Measurements from ENCODE around the gene IL25.
"Not testable (repeated sequence)": the region's sequence is repeated elsewhere in the genome, so short reads cannot be mapped to it uniquely, and the experiment has no call there.

Gene IL25

DNA sequence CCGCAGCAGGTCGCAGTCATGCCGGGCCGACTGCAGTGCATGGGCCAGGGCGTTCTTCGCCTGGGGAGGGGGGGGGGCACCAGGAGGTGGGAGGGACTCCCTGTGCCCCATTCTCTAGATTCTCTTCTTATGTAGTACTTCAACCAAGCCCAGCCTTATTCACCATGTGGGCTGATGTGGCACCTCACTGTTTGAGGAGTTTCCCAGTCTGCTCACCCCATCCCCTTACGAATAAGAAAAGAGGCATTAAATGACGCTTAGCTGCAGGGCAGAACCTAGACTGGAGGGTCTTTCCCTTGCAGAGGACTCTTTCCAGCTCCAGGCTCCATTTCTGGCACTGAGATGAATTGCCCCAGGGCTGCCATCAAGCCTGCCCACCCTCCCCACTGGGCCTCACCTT, 16.4 kb downstream of the IL25 start:
- no peak for DNase-seq (ENCODE audit: low read depth)

DNA sequence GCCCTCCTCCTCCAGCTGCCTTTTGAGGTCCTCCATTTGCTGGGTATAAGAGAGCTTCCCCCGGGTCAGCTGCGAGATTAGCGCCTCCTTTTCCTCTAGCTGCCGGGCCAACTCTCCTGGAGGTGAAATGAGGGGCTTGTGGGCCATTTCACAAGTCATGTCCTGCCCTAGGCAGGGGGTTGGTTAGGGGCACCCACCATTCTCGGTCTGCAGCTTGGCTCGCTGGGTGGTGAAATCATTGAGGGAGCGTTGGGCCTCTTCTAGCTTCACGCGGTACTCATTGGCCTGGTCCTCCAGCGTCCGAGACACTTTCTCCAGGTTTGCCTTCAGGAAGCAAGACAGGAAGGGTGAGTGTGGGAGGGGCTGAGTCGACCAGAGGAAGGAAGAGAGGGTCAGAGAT, 16.8 kb downstream of the IL25 start:
- DNase-seq (ENCODE audit: low read depth): no peak

DNA sequence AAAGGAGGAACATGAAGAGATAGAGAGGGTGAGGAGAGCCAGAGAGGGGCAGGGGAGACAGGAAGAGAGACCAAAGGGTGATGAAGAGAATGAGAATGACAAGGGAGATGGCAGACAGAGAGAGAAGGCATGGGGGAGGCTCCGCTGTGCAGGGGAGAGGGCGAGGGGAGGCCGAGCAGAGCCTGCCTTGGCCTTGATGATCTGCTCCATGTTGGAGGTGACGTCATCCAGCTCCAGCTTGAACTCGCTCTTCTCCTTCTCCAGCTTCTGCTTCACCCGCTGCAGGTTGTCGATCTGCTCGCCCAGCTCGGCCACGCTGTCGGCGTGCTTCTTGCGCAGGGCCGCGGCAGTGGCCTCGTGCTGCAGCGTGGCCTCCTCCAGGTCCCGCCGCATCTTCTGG, 17.3 kb downstream of the IL25 start:
- DNase-seq (ENCODE audit: low read depth): not testable (repeated sequence)

DNA sequence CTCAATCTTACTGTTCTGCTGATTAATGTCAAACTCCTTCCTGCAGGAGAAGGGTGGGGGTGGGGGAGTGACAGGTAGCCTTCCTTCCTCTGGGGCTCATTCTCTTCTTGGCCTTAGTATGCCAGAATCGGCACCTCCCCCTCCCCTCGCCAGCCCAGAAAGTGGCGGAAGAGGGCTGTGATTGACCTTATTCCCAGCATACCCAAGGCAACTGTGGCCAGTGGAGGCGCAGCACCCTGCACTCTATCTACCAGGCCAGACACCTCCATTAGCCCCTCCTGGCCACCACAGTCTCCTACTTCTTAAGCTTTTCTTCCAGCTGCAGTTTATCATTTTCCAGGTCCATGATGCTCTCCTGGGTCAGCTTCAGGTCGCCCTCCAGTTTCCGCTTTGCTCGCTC, 20.0 kb downstream of the IL25 start:
- DNase-seq (ENCODE audit: low read depth): no peak

DNA sequence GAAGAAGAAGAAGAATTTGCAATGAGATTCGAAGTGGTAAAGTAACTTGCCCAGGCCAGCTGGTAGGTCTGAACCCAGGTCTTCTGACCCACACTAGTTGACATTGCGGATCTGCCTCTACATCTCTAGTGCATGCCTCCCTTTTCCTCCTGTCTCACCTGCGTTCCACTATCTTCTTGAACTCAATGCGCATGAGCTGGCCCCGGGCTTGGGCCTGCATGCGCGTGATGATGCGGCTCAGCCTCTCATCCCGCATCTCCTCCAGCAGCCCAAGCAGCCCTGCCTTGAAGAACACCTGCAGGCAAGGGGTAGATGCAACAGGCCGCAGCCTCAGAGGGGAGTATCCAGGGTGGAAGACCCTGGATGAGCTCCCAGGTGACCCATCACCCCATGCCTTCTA, 23.5 kb downstream of the IL25 start:
- DNase-seq (ENCODE audit: low read depth): no peak

DNA sequence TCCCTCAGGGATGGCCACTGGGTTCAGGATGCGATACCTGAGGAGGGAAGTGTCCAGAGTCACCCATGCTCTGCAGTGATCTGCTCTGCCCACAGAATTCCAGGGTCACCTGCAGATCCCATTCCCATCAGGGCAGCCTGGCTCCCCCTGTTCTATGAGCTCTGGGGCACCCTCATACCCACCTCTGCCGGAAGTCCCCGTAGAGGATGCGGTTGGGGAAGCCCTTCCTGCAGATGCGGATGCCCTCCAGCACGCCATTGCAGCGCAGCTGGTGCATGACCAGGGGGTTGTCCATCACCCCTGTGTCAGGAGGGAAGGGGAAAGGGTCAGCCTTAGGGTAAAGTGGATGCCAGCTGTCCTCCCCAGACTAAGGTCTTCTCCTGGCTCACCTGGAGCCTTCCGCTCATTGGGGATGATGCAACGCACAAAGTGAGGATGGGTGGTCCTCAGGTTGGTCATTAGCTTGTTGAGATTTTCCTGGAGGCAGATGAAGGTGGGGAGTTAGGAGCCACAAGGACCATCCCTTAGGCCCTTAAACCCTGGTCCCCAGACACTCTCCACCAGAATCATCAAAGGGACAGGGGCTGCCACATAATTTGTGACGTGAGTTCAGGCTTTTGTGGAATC, 24.3 kb downstream of the IL25 start:
- no peak for DNase-seq (ENCODE audit: low read depth)

DNA sequence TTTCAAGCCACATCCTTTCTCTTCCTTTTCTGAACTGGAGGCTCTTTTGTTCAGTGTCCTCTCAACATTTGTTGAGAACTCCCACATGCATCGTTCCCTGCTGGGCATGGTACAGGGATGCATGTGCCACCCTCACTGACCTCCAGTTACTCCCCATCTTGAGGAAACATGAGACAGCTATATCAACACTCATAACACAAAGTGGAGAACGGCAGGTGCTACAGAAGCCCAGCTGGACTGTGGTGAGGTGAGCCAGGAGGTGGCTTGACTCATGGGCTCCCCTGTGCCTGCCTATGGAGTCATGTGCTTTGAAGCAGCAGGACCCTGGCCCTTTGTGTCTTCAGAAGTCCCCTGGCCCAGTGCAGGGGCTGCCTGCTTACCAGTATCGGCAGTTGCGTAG, 25.7 kb downstream of the IL25 start:
- no peak for DNase-seq (ENCODE audit: low read depth)

DNA sequence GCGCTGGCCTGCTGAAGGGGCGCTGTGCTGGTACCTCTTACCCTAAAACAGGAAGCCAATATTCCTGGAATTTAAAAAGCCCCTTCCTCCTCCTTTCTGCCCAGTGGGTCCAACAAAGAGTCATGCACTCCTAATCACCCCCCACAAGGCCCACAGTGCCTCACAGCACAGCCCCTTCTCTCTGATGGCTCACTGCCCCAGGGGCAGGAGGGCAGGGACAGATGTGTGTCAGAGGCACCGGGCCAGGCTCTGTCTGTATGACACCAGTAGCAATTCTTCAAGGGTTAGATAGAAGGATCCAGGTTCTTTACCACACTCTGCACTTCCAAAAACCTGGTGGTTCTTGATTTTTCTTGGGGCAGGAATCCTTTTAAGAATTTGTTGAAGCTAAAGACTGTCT, 26.5 kb downstream of the IL25 start:
- no peak for DNase-seq (ENCODE audit: low read depth)

DNA sequence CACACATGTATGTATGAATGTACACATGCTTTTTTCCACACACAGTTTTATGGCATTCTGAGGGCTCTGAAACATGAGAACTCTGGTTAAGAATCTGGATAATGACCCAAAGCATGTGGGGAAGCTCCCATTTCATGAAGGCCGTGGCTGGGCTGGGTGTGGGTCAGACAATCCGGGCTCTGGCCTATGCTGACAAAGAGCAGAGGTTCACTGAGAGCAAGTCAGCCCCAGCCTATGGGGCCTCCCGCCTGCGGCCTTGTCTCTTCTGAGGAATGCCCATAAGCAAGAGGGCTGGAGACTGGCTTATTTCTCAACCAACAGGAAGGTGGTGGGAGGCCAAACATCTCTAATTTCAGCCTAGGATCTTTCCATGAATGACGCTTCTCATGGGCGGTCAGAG, 27.0 kb downstream of the IL25 start:
- no peak for DNase-seq (ENCODE audit: low read depth)

DNA sequence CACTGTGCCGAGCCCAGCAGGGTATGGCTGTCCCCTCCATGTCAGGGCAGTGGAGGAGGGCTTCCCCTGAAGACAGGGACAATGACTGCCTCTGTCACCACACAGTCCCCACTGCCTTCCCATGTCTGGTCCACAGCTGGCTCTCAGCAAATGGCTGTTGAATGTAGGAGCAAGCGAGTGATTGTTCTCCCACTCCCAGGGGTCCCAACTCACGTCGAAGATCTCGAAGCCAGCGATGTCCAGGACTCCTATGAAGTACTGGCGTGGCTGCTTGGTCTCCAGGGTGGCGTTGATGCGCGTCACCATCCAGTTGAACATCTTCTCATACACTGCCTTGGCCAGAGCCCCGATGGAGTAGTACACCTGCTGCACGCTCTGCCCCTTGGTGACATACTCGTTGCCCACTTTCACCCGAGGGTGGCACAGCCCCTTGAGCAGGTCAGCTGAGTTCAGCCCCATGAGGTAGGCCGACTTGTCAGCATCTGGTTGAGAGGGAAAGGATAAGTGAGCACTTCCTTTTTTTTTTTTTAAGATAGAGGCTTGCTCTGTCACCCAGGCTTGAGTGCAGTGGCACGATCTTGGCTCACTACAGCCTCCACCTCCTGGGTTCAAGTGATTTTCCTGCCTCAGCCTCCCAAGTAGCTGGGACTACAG, 28.0 kb downstream of the IL25 start:
- not testable (repeated sequence) for DNase-seq (ENCODE audit: low read depth)

DNA sequence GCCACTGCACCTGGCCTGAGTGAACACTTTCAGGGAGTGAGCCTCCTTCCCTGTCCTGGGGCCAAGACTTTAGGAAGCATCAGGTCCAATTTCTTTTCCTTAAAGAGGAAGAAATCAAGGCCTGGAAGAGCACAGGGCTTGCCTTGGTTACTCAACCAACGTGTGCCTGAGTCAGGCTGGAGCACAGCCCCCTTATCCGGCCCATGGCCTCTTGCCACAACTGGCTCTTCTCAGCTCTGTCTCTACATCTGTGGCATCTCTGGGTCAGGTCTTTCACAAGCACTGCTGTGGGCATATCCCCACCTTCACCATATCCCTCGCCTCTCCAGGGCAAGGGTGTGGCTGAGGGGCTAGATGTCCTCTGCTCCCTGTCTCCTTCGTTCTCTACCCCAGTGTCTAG, 28.7 kb downstream of the IL25 start:
- DNase-seq (ENCODE audit: low read depth): no peak

DNA sequence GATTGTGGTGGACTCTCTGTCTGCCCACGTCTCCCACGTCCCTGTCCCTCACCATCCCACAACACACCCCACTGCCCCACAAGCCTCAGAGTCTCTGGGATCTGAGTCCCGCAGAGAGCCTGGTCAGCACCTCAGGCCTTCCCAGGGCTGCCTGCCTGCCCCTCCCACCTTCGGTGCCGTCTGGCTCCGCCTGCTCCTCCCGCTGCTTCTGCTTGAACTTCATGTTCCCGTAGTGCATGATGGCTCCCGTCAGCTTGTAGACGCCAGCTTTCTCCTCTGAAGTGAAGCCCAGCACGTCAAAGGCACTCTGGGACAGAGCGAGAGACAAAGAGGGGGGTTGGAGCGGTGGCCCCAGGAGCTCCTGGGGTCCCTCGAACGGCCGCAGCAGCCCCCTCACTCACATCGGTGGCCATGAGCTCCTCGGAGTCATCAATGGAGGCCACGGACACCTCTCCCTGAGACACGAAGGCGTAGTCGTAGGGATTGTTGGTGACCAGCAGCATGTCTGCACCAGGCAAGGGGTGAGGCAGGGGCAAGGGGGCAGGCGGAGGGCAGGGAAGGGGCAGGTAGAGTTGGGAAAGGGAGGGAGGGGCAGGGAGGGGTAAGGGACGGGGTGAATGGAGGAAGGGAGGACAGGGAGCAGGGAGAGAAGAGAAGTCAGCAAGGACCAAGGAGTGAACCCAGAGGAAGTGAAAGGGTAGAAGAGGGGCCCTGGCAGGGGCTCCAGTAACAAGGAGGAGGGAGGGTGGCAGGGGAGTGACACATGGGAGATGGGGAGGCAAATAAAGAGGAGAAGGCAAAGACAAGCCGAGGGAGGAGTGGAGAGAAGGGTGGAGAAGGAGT, 29.9 kb downstream of the IL25 start:
- DNase-seq (ENCODE audit: low read depth): no peak

DNA sequence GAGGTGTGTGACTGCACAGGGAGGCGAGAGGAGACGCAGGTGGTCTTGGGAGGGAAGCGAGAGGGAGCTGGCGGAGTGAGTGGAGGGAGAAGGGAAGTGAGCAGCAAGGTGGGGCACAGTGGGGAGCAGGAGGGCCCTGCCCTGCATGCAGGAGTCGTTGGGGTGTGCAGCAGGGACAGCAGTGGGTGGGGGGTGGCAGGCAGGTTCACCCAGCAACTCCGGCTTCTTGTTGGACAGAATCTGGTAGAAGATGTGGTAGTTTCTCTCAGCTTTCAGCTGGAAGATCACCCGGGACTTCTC, 30.5 kb downstream of the IL25 start:
- DNase-seq (ENCODE audit: low read depth): no peak

DNA sequence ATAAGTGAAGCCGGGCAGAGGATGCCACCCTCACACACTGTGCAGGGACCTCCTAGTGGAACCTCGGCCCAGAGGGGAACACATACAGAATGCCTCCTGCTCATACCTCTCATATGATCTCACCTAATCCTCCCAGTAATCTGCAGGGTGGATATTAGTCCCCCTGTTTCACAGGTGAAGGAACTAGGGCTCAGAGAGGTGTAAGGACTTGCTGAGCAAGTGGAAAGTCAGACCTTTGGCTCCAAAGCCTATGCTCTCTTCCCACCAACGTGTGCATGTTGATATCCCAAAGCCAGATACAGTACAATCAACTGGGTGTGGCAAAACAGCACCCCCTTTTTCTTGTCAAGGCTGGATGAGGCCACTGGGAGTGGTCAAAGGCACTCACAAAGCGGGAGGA, 31.3 kb downstream of the IL25 start:
- no peak for DNase-seq (ENCODE audit: low read depth)

DNA sequence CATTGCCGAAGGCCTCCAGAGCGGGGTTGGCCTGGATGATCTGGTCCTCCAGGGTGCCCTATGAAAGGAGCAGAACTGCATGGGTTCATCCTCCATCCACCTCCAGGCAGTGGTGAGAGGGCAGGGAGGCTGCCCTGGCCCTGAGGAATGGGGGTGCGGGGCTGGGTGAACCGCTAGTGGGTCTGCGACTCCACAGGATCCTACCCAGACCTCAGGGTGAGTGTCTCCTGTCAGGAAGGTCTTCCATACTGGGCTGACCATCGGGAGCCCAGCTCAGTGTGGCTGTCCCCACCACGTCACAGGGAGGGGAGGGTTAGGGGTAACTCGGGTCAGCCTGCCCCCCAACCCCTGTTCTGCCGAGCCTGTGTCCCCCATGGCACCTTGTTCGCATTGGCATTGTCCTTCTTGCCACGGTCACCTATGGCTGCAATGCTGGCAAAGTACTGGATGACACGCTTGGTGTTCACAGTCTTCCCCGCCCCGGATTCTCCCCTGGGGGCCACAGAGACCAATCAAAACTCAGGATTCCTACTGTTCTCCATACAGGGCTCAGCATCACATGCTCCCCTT, 31.8 kb downstream of the IL25 start:
- DNase-seq (ENCODE audit: low read depth): no peak

DNA sequence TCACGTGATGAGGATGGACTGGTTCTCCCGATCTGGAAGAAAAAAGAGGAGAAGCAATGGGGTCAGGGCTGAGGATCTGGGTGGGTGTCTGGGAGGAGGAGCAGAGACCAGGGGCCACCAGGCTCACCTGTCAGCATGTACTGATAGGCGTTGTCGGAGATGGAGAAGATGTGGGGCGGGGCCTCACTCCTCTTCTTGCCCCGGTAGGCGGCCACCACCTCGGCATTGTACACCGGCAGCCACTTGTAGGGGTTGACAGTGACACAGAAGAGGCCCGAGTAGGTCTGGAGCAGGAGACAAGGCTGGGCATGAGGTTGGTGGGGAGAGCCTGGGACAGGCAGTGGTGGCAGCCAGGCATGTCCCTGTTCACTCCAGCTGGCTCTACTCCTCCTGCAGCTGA, 32.5 kb downstream of the IL25 start:
- DNase-seq (ENCODE audit: low read depth): no peak

DNA sequence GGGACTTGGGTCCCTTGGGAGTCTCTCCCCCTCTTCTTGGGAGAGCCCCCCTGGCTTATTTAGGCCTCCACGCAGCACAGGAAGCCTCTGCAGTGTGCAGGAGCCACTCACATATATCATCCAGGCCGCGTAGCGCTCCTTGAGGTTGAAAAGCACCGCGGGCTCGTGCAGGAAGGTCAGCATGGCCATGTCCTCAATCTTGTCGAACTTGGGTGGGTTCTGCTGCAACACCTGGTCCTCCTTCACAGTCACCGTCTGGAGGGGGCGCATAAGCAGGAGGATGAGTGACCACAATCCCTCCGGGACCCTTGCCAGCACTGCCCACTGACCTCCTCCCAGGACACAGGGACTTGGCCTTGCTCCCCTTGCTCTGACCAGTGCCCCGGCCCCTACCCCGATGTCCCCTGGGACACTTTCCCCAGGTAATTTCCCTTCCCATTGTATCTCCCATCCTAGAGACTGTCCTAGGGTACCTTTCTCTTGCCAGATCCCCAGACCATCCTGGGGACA, 33.0 kb downstream of the IL25 start:
- no peak for DNase-seq (ENCODE audit: low read depth)

DNA sequence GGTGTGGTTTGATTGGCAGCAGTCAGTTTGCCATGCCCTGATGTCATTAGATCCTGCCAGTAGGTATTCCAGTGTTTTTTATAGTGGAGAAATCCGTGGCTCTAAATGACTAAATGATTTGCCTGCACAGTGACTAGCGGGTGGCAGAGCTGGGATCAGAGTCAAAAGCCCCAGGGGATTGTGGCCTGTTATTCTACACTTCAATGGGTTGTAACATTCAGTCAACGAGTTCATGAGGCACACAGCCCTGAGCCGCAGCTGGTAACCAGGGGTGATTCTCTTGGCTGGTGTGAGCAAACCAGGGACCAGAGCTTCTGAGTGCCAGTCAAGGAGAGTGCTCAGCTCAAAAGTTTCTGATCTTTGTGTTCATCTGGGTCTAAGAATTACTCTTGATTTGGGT, 33.6 kb downstream of the IL25 start:
- no peak for DNase-seq (ENCODE audit: low read depth)

DNA sequence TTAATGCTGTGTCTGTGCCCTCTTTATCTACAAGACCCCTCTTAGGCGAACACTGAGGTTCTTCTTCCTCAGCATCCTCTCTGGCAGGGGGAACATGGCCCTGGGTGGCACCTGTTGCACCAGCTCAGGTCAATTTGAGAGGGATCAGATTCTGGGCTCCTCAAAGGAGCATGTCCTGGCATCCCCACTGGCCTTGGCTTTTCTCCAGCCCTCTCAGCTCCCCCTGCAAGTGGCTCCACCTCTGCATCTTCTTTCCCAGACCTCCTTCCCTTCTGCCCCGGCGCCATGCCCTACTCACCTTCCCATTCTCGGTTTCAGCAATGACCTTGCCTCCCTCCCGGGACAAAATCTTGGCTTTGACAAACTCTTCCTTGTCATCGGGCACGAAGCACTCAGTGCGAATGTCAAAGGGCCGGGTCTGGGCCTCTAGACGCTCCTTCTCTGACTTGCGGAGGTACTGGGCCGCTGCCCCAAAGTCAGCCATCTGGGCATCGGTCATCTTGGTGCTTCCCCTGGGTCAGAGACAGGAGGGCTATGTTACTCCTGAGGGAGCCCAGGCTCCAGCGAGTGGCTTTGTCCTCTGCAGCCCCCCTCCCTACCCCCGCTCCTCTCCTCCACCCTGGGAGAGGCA, 34.2 kb downstream of the IL25 start:
- DNase-seq (ENCODE audit: low read depth): no peak

DNA sequence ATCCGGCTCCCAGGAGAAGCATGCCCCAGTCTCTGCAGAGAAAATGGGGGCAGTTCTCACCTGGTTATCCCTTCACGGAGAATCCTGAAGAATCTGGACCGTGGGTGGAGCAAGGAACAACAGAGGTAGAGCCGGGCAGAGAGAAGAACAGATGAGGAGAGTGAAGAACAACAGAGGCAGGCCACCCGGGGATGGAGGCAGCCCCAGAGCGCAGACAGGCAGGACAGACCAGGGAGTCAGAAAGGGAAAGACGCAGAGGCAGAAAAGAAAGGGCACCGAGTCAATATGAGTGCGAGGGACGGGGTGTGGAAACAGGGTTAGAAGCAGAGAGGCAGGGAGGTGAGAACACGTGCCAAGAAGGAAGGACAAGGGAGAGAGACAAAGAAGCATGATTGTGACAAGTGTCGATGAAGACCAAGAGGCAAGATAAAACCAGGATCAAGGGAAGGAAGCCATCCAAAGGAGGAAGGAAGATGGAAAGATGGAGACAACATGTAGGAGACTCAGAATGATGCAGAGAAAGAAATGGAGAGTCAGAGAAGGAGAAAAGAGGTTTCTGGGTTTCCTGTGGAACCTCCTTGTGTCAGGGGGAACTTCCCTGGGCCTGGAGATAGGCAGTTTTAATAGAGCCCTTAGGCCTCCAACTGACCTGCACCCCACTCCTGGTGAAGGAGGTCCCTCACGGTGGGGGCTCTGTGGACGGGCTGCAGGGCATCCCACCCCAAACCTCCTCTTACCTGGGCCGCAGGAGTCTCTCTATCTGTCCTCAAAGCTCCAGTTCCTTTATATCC, 35.1 kb downstream of the IL25 start, which contains the start of gene MYH6:
Gene MYH6, minus strand, starts transcription at position 758 of the 791 bp plus-strand sequence. CDS start 1,050 bp downstream, outside the sequence.
- no peak for DNase-seq (ENCODE audit: low read depth)

DNA sequence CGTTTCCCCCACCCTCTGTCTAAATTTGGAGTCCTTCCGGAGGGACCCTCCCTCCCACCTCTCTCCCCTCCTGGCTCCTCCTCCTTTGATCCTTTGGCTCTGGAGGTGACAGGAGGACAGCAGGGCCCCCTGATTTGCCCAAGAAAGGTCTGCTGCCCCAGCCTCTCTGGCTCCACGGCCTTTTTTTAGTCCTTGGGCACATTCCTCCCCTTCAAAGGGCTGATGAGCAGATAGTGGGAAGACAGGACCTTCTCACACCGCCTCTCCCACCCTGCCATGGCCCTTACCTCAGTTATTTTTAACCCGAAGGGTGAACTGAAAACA, 35.7 kb downstream of the IL25 start:
- DNase-seq (ENCODE audit: low read depth): no peak

DNA sequence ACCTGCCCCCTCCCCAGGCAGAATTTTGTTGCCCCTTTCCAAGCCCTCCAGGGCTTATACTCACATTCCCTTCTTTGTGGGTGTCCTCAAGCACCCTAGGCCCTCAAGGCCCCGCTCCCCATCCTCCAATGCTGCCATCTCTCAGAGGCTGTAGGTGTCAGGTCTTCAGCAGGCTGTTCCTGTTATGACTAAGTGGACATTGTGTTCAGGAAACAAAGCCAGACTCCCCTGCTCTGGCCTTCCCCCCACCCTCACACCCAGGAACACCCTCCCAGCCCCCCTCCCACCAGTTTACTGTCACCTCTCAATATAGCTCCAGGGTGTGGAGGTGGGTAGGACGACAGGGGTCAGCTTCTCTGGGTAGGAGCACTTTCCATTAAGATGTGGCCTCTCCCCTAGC, 36.9 kb downstream of the IL25 start:
- DNase-seq (ENCODE audit: low read depth): no peak
